AG04449 (cell line): ENCODE data around the gene NOP9.

ENCODE experiments used
- CTCF ChIA-PET: fragments of 350-600 bp; formaldehyde crosslinking; extraction: SDS; loops from one replicate; lab custom pipeline; 2021; ENCODE audit warnings: antibody characterized with exemption; lab: Yijun Ruan, JAX
- POLR2A ChIA-PET: fragments of 400-600, 350-600 bp; formaldehyde crosslinking; extraction: SDS; loops from one replicate; lab custom pipeline; 2020; ENCODE audit warnings: antibody characterized with exemption, inconsistent platforms; lab: Yijun Ruan, JAX
- DNase-seq: peaks from one replicate; pipeline ENCODE4 v3.0.0-alpha.2; 2010; ENCODE audit warnings: low read depth, low spot score
- H3K4me3 ChIP-seq: 2 replicates; pipeline ENCODE4 v1.5.1; 2011; ENCODE audit warnings: low read depth, mild to moderate bottlenecking, control low read depth, low read length
- TF ChIP-seq, protein P1 (sequence below): IDR thresholded peaks from one replicate; pipeline ENCODE4 v1.5.1; 2011; ENCODE audit warnings: mild to moderate bottlenecking, moderate library complexity, low read length, control low read depth, inconsistent platforms; ENCODE audit not compliant: insufficient read depth; ENCODE audit errors: missing control alignments

The NOP9 gene

DNA sequence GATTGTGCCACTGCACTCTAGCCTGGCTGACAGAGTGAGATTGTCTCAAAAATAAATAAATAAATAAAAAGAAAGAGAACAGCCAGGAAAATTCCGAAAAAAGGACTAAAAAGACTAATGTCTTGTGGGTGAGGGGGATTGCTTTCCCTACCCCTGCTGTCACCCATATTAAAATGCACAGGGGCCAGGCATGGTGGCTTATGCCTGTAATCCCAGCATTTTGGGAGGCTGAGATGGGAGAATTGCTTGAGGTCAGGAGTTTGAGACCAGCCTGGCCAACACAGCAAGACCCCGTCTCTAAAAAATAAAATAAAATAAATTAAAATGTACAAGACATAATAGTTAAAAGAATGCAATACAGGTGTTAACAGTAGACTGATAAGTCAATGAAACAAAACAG is 6.1 kb upstream of the NOP9 start:
- POLR2A ChIA-PET, result interaction anchor here (0.6 kb wide), 1 partner anchor 51 kb away, joined by 3 read pairs; the partner anchor contains the start of gene TINF2
- DNase-seq, result no peak
- H3K4me3 ChIP-seq, result no peak overlapping the region
- CTCF ChIA-PET, result interaction anchor here (1.0 to 5.2 kb wide), 4 partner anchors 11 to 61 kb away, joined by 4 to 34 read pairs (median 14); partner anchors contain the start of genes CIDEB, GMPR2 and TINF2
- TF ChIP-seq, protein P1, sequence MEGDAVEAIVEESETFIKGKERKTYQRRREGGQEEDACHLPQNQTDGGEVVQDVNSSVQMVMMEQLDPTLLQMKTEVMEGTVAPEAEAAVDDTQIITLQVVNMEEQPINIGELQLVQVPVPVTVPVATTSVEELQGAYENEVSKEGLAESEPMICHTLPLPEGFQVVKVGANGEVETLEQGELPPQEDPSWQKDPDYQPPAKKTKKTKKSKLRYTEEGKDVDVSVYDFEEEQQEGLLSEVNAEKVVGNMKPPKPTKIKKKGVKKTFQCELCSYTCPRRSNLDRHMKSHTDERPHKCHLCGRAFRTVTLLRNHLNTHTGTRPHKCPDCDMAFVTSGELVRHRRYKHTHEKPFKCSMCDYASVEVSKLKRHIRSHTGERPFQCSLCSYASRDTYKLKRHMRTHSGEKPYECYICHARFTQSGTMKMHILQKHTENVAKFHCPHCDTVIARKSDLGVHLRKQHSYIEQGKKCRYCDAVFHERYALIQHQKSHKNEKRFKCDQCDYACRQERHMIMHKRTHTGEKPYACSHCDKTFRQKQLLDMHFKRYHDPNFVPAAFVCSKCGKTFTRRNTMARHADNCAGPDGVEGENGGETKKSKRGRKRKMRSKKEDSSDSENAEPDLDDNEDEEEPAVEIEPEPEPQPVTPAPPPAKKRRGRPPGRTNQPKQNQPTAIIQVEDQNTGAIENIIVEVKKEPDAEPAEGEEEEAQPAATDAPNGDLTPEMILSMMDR, result no peak

- TF ChIP-seq, protein P1, result peak; percentile 79
- POLR2A ChIA-PET, result interaction anchor here (0.6 to 4.1 kb wide), 4 partner anchors 54 to 101 kb away, joined by 3 to 26 read pairs (median 4); partner anchors contain the start of genes CHMP4A, TINF2 and TM9SF1
- CTCF ChIA-PET, result interaction anchor here (0.6 to 21.1 kb wide), 45 partner anchors 10 to 245 kb away, joined by 3 to 688 read pairs (median 7); partner anchors contain the start of genes ADCY4, CARMIL3, CBLN3 and CHMP4A
- peak; percentile 79 for DNase-seq
- H3K4me3 ChIP-seq, result no peak overlapping the region
These were observed 3.1 kb upstream of the NOP9 start for GRCh38 chr14:24296341-24297157.

DNA sequence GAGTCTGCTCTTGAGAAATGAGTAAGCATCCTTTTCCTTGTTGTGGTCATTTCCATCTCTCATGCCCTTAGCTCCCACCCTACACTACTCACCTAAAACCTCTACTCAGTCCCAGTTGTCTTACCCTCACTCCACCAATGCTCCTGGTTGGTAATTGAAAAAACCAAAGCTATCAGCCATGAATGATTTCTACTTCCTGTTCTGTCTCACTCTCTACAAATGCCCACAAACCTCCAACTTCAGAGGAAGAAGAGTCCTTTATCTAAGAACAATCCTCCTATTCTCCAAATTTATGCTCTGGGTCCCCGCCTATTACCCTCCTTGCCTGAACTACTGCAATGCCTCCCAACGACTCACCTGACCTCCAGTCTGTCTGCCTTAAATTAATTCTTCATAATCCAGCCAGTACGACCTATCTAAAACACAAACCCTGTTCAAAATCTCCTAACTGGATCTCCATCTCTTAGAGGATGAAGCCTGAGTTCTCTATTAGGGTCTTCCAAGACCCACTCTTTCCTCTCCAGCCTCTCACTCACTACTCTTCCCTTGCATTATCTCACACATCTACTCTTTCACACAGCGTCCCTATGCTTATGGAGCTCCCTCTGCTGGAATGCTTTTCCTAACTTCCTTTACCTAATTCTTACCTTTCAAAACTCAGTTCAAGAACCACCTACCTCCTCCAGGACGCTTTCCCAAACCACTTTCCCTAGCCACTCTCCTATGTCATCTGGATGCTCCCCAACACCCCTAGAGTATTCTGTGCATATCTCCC is 2.3 kb upstream of the NOP9 start:
- POLR2A ChIA-PET, result interaction anchor here (0.6 to 4.1 kb wide), 4 partner anchors 55 to 320 kb away, joined by 3 to 26 read pairs (median 4); partner anchors contain the start of genes CHMP4A, TINF2 and TM9SF1
- TF ChIP-seq, protein P1, result peak; percentile 45
- no peak for DNase-seq
- H3K4me3 ChIP-seq, result no peak overlapping the region
- CTCF ChIA-PET, result interaction anchor here (0.6 to 21.1 kb wide), 51 partner anchors 9 to 246 kb away, joined by 3 to 688 read pairs (median 5); partner anchors contain the start of genes ADCY4, CARMIL3, CBLN3 and CHMP4A

DNA sequence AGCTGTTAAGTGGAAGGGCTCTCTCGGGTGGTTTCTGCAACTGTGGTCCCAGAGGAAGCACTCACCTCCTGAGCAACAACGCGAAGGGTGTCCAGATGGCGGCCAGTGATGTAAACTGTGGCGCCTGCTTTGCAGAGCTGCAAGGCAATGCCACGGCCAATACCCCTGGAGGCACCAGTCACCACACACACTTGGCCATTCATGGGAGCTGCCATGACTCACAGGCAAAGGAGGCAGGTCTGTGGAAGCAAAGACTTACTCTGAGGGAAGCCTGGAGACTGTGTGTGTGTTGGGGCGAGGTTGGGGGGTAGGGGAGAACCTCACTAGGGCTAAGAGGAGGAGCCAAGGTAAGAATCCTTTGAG is 777 bp upstream of the NOP9 start:
- H3K4me3 ChIP-seq, result peak overlapping the region; percentile 99
- POLR2A ChIA-PET, result interaction anchor here (0.8 to 4.1 kb wide), 5 partner anchors 28 to 158 kb away, joined by 3 to 26 read pairs (median 4); partner anchors contain the start of genes EMC9, IPO4, RABGGTA and TINF2
- CTCF ChIA-PET, result interaction anchor here (1.4 to 21.1 kb wide), 14 partner anchors 9 to 242 kb away, joined by 5 to 688 read pairs (median 42); partner anchors contain the start of genes ADCY4, CBLN3, CHMP4A and CIDEB
- TF ChIP-seq, protein P1, result no peak
- peak; percentile 31 for DNase-seq

DNA sequence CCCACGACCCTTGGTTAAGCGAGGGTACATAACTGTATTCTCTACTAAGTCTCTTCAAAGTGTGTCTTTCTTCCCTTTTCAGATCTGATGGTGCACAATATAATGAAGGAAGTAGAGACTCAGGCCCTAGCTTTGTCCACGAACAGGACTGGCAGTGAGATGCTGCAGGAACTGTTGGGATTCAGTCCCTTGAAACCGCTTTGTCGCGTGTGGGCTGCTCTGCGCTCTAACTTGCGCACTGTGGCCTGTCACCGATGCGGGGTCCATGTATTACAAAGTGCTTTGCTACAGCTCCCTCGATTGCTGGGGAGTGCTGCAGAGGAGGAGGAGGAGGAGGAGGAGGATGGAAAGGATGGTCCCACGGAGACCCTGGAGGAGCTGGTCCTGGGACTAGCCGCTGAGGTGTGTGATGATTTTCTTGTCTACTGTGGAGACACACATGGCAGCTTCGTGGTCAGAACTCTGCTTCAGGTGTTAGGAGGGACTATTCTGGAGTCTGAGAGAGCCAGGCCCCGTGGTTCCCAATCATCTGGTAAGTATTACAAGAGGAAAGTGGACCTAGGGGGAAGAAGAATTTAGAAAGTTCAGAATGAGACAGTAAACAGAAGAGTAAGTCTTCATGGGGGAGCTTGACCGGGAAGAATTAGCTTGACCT is 803 bp downstream of the NOP9 start:
- peak overlapping the region; percentile 99 for H3K4me3 ChIP-seq
- ChIA-PET POLR2A (interaction anchor here (0.7 to 4.1 kb wide), 7 partner anchors 8 to 136 kb away, joined by 3 to 26 read pairs (median 3); partner anchors contain the start of genes CIDEB, RABGGTA and TINF2), CTCF (interaction anchor here (0.6 to 21.1 kb wide), 15 partner anchors 22 to 243 kb away, joined by 3 to 688 read pairs (median 33); partner anchors contain the start of genes ADCY4, CBLN3, CHMP4A and CIDEB)
- no peak for DNase-seq
- TF ChIP-seq, protein P1, result no peak
